Ovary (tissue), 9 donors: ENCODE results near the gene ZNF14. TPM values are rescaled to one million over a fixed set of nuclear protein-coding genes. Genes with fewer than 3 reads are reported as not detected.

Experiments used
- DNase-seq, 5 donors: peaks; one replicate each; pipeline ENCODE4 v3.0.0-alpha.2; 2019 to 2020
- H3K27ac ChIP-seq, 2 donors: fragments of 200-600 bp; one replicate each; pipeline versions ENCODE4 v1.5.1 to v1.8.0; 2019 to 2022
- H3K27me3 ChIP-seq: fragments of 200-600 bp; one replicate; pipeline ENCODE4 v1.8.0; 2022
- H3K36me3 ChIP-seq: fragments of 200-600 bp; sonication (generic); one replicate; pipeline ENCODE4 v1.5.1; 2019
- H3K4me1 ChIP-seq: one replicate; pipeline ENCODE4 v1.8.1; 2013; ENCODE audit warnings: mild to moderate bottlenecking, moderate library complexity; ENCODE audit not compliant: insufficient read depth
- H3K4me3 ChIP-seq: fragments of 200-600 bp; sonication (generic); one replicate; pipeline ENCODE4 v1.5.1; 2017
- H3K9me3 ChIP-seq, 2 donors: fragments of 200-600 bp in 1 of 2; sonication (generic) in 1 of 2; one replicate each; pipeline versions ENCODE4 v1.5.1 to v1.8.1; 2013 to 2019; ENCODE audit warnings: mild to moderate bottlenecking in 1 of 2, moderate library complexity in 1 of 2
- EP300 ChIP-seq: sonication (generic); formaldehyde crosslinking; IDR thresholded peaks from one replicate; pipeline ENCODE4 v1.6.1; 2017; ENCODE audit warnings: antibody characterized with exemption
- POLR2A ChIP-seq: fragments of 450-650 bp; IDR thresholded peaks from one replicate; pipeline ENCODE4 v1.6.1; 2017; ENCODE audit warnings: antibody characterized with exemption, mild to moderate bottlenecking, moderate library complexity
- WGBS, 3 donors: extraction: QIAGEN DNeasy Blood & Tissue Kit in 1 of 3; methylation state at CpG; one replicate each; pipeline versions ENCODE4 v1.1.5 to v1.1.7; 2013 to 2017; 5-methylcytosine and 5-hydroxymethylcytosine counted together
- intact Hi-C, 4 donors: fragments of 100-400 bp; cut with DNase I; formaldehyde crosslinking; loops; one replicate each; pipeline versions ENCODE4 v1.11.0 to v1.15.1; 2022 to 2023
- polyA plus RNA-seq, 2 donors: library from polyadenylated mRNA; stranded (reverse); fragments of 200-250 nt in 1 of 2; fragments of 350-450 nt in 1 of 2; fragmentation: Illumina TruSeq in 1 of 2; extraction: RNeasy Lipid Tissue Mini Kit (QIAGEN cat#74804) in 1 of 2; gene quantifications; one replicate each; pipeline ENCODE4 v1.2.3, GENCODE V29; 2013 to 2014
- total RNA-seq, 7 donors: library from RNA; depleted of rRNA in 2 of 7; stranded (reverse); fragments of >200 nt in 2 of 7; fragmentation: NEBNext Ultra II Directional in 3 of 7; extraction: Animal tissue kit (Norgen Biotek cat#: 25700) in 3 of 7; gene quantifications; one replicate each; pipeline versions ENCODE4 v1.1.0 to v1.2.4, GENCODE V29; 2016 to 2023
- TF ChIP-seq, protein P1 (sequence below), 3 donors: fragments of 450-650 bp in 2 of 3; fragments of 200-600 bp in 1 of 3; IDR thresholded peaks; one replicate each; pipeline versions ENCODE4 v1.5.1 to v1.8.0; 2016 to 2022; ENCODE audit warnings: antibody characterized with exemption in 3 of 3, mild to moderate bottlenecking in 1 of 3
- donor health status: DM: no; HTN: no; CAD: no; lungs with moderate emphysema.
- donor health status: DM: no; HTN: no; CAD: no.
- donor health status: Bipolar disorder and iron deficiency.
- donor health status: DM: yes; HTN: yes; CAD: no.
- donor health status: DM: no; HTN: no; CAD: no.
- donor health status: DM: yes; HTN: yes; CAD: no.

ZNF14 gene
- total and polyA plus RNA-seq, 9 donors = 6.3 to 19.9 (median 11.4) TPM

DNA sequence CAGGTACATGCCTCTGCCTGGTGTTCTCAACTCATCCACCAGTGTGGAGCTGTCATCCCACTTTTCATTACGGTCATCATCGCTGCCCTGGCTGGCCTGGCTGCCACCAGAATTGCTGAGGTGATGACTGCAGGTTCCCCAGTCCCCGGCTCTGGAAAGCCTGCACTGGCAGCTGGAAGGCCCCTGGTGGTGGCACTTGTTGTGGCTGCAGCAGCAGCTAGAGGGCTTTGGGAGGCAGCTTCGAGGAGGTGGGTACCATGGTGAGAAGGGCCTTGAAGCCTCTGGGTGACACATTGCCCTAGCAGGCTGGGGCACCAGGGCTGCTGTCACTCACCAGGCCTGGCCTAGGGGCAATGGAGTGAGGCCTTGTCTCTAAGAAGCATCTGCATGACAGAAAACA is 25.3 kb upstream of the ZNF14 start:
- Histone ChIP-seq H3K4me1 (no peaks in the 10 kb centered on the region), H3K36me3 (no peaks in the 10 kb centered on the region), H3K27me3 (no peaks in the 10 kb centered on the region), H3K27ac (no peak overlapping the region), H3K9me3 (no peaks in the 10 kb centered on the region), H3K4me3 (no peak overlapping the region)
- no peak for DNase-seq
- 86 to 98% (median 91%) methylated on average over 4 of the region's 4 CpGs for WGBS, 3 donors
- TF ChIP-seq EP300 (no peak), POLR2A (no peak)
- TF ChIP-seq, protein P1, sequence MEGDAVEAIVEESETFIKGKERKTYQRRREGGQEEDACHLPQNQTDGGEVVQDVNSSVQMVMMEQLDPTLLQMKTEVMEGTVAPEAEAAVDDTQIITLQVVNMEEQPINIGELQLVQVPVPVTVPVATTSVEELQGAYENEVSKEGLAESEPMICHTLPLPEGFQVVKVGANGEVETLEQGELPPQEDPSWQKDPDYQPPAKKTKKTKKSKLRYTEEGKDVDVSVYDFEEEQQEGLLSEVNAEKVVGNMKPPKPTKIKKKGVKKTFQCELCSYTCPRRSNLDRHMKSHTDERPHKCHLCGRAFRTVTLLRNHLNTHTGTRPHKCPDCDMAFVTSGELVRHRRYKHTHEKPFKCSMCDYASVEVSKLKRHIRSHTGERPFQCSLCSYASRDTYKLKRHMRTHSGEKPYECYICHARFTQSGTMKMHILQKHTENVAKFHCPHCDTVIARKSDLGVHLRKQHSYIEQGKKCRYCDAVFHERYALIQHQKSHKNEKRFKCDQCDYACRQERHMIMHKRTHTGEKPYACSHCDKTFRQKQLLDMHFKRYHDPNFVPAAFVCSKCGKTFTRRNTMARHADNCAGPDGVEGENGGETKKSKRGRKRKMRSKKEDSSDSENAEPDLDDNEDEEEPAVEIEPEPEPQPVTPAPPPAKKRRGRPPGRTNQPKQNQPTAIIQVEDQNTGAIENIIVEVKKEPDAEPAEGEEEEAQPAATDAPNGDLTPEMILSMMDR (IDR thresholded peaks at IDR 0.05) = no peak
- intact Hi-C loops = no loop called here

DNA sequence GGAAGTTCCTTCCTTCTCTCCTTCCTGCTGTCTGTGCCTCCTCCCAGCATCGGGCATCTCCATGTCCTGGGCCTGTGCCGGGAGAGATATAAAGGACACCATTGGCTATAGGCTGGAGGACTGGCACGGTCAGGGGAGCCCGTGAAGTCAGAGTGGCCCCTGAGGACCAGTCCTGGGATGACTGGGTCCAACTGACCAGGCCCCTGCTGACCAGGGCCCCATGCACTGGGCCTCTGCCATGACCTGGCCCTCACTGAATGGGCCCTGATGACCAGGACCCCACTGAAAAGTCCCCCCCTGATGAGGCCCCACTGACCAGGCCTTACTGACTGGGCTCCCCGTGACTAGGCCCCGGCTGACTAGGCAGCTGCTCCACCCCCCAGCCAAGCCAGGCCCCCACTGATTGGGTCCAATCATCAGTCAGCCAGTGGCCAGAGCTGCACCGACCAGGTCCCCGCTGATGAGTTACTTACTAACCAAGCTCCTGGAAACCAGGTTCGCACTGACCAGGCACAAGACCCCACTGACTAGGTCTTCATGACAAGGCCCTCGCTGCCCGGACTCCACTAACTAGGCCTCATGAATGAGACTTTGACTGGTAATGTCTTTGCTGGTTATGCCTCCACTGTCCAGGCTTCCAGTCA is 20.0 kb upstream of the ZNF14 start:
- DNase-seq = no peak
- H3K9me3 ChIP-seq = no peaks in the 10 kb centered on the region

DNA sequence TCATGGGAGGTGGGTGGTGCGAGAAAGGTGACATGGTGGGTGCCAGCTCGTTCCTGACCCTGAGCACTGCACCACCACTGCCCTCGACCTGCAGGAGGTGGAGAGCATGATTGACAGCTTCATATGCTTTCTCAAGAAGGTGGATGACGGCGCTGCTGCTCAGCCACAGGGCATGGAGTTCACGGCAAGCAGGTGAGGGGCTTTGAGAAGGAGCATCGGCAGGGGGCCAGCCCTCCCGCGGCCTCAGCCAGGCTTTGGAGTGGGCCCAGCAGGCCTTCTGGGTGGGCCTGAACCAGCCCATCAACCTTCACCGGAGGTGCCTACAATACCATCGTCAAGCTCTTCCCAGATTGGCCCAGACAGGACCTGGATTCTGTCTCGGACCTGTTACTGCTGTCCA is 18.9 kb upstream of the ZNF14 start:
- no peaks in the 10 kb centered on the region for H3K4me1 ChIP-seq
- TF ChIP-seq, protein P1 (IDR thresholded peaks at IDR 0.05) = no peak
- TF ChIP-seq EP300 (no peak), POLR2A (no peak)
- WGBS, 3 donors = 82 to 86% (median 83%) methylated on average over 11 to 12 of the region's 12 CpGs
- intact Hi-C loops = no loop called here
- H3K27ac ChIP-seq = no peak overlapping the region
- DNase-seq = no peak
- H3K36me3 ChIP-seq = no peaks in the 10 kb centered on the region
- H3K4me3 ChIP-seq = no peak overlapping the region
- H3K9me3 ChIP-seq = no peaks in the 10 kb centered on the region
- no peaks in the 10 kb centered on the region for H3K27me3 ChIP-seq

More for the DNA sequence above, 20.0 kb upstream of the ZNF14 start:
- Histone ChIP-seq H3K4me3 (no peak overlapping the region), H3K27me3 (no peaks in the 10 kb centered on the region), H3K36me3 (no peaks in the 10 kb centered on the region), H3K27ac (no peak overlapping the region), H3K4me1 (no peaks in the 10 kb centered on the region)
- WGBS, 3 donors = 91 to 97% (median 95%) methylated on average over 7 to 11 of the region's 11 CpGs
- TF ChIP-seq EP300 (no peak), POLR2A (no peak)
- TF ChIP-seq, protein P1 (IDR thresholded peaks at IDR 0.05) = no peak
- intact Hi-C loops = no loop called here

DNA sequence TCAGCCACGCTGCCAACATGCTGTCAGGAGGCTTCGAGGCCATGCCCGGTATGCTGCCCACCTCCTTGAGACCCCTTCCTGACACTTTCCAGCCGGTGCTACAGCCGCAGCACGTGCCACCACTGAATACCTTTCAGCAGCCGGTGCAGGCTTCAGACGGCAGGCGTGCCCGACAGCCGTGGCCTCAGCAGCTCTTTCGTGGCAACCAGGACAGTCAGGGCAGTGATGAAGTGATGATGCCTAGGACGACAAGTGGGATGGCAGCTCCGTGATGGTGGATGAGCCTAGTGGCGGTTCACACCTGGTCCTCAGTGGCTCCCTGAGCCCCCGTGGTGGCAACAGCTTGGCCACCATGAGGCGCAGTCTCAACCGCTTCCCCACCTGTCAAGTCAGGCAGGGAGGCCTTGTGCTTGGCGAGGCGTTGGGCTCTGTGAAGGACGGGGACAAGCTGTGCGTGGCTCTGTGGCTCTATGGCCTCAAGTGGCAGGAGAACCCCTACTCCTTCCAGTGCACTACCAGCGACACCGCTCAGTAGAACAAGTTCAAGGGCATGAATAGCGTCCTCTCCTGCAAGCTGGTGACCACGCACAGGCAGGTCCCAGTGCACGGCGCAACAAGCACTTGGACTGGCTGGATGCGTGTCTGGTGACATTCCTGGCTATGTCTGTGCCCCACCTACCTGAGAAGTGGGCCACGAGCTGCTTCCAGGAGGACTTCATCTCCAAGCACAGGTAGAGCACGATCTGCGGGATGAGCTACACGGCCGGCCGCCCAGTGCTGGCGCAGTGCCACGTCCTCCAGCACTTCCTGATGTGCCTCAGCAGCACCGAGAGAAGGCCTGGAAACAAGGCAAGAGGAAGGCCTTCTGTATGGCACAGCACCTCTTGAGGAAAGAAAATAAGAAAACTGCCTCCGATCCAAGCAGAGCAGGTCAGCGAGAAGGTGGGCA is 18.2 kb upstream of the ZNF14 start:
- no peaks in the 10 kb centered on the region for H3K4me1 ChIP-seq
- H3K9me3 ChIP-seq = no peaks in the 10 kb centered on the region
- TF ChIP-seq EP300 = no peak
- TF ChIP-seq, protein P1 (IDR thresholded peaks at IDR 0.05) = no peak
- TF ChIP-seq POLR2A = no peak
- H3K4me3 ChIP-seq = no peak overlapping the region
- no peak for DNase-seq
- intact Hi-C loops = no loop called here
- H3K27ac ChIP-seq = no peak overlapping the region
- H3K36me3 ChIP-seq = no peaks in the 10 kb centered on the region
- 86 to 88% (median 88%) methylated on average over 40 of the region's 40 CpGs for WGBS, 3 donors
- no peaks in the 10 kb centered on the region for H3K27me3 ChIP-seq
